Fibroblast of villous mesenchyme (primary cell): ENCODE results near the gene RNF214. TPM values are rescaled to one million over a fixed set of nuclear protein-coding genes. Genes with fewer than 3 reads are reported as not detected.

Experiments
- DNase-seq: peaks from one replicate; pipeline ENCODE4 v3.0.0-alpha.2; 2010; ENCODE audit warnings: low read depth
- H3K4me3 ChIP-seq: 2 replicates; pipeline ENCODE4 v1.5.1; 2011; ENCODE audit warnings: low read depth, mild to moderate bottlenecking, low read length
- total RNA-seq: library from RNA; depleted of rRNA; stranded (reverse); fragments of >200 nt; gene quantifications from 2 replicates; pipeline ENCODE4 v1.2.3, GENCODE V29; 2012
- TF ChIP-seq, protein P1 (sequence below): IDR thresholded peaks from 2 replicates; pipeline ENCODE4 v1.5.1; 2012; ENCODE audit warnings: low read depth, mild to moderate bottlenecking, low read length; ENCODE audit not compliant: insufficient read depth

The RNF214 gene
- total RNA-seq, 1 donor = 14.2 TPM

- no peak overlapping the region for H3K4me3 ChIP-seq
- TF ChIP-seq, protein P1, sequence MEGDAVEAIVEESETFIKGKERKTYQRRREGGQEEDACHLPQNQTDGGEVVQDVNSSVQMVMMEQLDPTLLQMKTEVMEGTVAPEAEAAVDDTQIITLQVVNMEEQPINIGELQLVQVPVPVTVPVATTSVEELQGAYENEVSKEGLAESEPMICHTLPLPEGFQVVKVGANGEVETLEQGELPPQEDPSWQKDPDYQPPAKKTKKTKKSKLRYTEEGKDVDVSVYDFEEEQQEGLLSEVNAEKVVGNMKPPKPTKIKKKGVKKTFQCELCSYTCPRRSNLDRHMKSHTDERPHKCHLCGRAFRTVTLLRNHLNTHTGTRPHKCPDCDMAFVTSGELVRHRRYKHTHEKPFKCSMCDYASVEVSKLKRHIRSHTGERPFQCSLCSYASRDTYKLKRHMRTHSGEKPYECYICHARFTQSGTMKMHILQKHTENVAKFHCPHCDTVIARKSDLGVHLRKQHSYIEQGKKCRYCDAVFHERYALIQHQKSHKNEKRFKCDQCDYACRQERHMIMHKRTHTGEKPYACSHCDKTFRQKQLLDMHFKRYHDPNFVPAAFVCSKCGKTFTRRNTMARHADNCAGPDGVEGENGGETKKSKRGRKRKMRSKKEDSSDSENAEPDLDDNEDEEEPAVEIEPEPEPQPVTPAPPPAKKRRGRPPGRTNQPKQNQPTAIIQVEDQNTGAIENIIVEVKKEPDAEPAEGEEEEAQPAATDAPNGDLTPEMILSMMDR = no peak
- no peak for DNase-seq
These were observed 13.0 kb upstream of the RNF214 start for GRCh38 chr11:117219455-117219854.

- TF ChIP-seq, protein P1 = no peak
- no peak overlapping the region for H3K4me3 ChIP-seq
- DNase-seq = no peak
These were observed 12.5 kb upstream of the RNF214 start for GRCh38 chr11:117219995-117220394.

- no peak for DNase-seq
- TF ChIP-seq, protein P1 = no peak
- no peak overlapping the region for H3K4me3 ChIP-seq
These were observed 11.9 kb upstream of the RNF214 start for GRCh38 chr11:117220568-117220967.

- DNase-seq = no peak
- no peak overlapping the region for H3K4me3 ChIP-seq
These were observed 11.3 kb upstream of the RNF214 start for GRCh38 chr11:117220999-117221774.

GRCh38 chr11:117221775-117222517 lies 10.5 kb upstream of the RNF214 start:
- peak; percentile 89 for DNase-seq
- H3K4me3 ChIP-seq = no peak overlapping the region

More at GRCh38 chr11:117220999-117221774, 11.3 kb upstream of the RNF214 start:
- TF ChIP-seq, protein P1 = no peak

DNA sequence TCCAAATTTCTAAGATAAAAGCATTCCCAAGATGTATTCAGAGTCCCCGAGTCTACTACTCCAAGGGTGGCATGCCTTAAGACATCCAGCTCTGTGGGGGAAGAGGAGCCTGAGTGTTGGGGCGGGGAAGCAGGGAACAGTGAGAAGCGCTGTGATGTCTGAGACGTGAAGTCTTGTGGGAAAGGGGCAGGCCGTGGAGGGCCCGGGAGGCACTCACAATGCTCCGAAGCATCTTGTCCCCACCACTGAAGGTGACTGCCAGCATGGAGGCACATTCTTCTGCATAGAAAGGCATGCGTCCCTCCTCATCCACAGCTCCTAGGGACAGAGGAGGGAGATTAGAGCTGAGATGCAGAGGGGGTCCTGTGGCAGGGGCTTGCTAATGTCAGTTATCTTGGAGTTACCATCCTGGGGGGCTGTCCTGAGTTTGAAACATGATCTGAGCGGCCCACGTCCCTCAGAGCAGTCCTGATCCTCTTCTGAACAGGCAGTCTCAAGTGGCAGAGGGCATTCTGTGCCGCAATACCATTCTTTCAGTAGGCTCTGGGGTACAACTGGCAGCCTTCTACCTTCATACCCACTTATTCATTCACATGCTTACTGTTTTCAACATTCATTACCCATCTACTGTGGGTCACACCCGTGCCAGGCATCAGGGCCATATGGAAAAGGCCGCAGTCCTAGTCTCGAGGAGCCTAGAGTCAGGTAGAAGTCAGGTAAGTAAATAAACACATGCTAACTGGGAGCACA lies 9.3 kb upstream of the RNF214 start:
- H3K4me3 ChIP-seq = no peak overlapping the region
- TF ChIP-seq, protein P1 = no peak
- no peak for DNase-seq

More at GRCh38 chr11:117221775-117222517, 10.5 kb upstream of the RNF214 start:
- TF ChIP-seq, protein P1 = no peak
